T-cell (primary cell): ENCODE data around the gene TKFC. TPM values are rescaled to one million over a fixed set of nuclear protein-coding genes. Genes with fewer than 3 reads are reported as not detected.

Experiments
- ATAC-seq, 4 experiments: fragments of 200-7000 bp in 3 of 4; fragments of 150-1000 bp in 1 of 4; cut with Tn5 transposase; replicated peaks in 1 of 4; 1 replicate in 3 of 4; 2 replicates in 1 of 4; pipeline ENCODE4 v1.10.0; 2021; ENCODE audit warnings: moderate library complexity in 3 of 4, mild to moderate bottlenecking in 2 of 4, moderate number of reproducible peaks in 1 of 4
- CTCF ChIA-PET, 2 donors: fragments of 300-600 bp; sonication (Branson Sonifier 250); formaldehyde crosslinking; loops; one replicate each; lab custom pipeline; 2022; ENCODE audit warnings: antibody characterized with exemption in 2 of 2; lab: Charles Lee
- POLR2A ChIA-PET, 2 donors: fragments of 300-600 bp; sonication (Branson Sonifier 250); formaldehyde crosslinking; loops; one replicate each; lab custom pipeline; 2022; ENCODE audit warnings: antibody characterized with exemption in 2 of 2; lab: Charles Lee
- DNase-seq, 35 experiments: peaks; one replicate each; pipeline versions ENCODE4 v3.0.0 to v3.0.0-alpha.2; 2013 to 2023
- H3K27ac ChIP-seq: one replicate; pipeline ENCODE4 v1.5.1; 2013; ENCODE audit warnings: low read length
- H3K27me3 ChIP-seq, 2 experiments: replicated peaks in 1 of 2; 1 replicate in 1 of 2; 2 replicates in 1 of 2; pipeline versions ENCODE4 v1.6.1 to v1.7.0; 2013; ENCODE audit warnings: low read length in 1 of 2, mixed read lengths in 1 of 2; ENCODE audit not compliant: control insufficient read depth in 2 of 2, insufficient read depth in 2 of 2; ENCODE audit errors: extremely low read depth in 1 of 2
- H3K36me3 ChIP-seq, 2 donors: 1 replicate in 1 of 2; 2 replicates in 1 of 2; pipeline versions ENCODE4 v1.6.1 to v1.7.0; 2013; ENCODE audit warnings: low read length in 1 of 2; ENCODE audit not compliant: control insufficient read depth in 2 of 2, insufficient read depth in 1 of 2; ENCODE audit errors: extremely low read depth in 1 of 2
- H3K4me1 ChIP-seq, 2 experiments: 1 replicate in 1 of 2; 2 replicates in 1 of 2; pipeline versions ENCODE4 v1.6.1 to v1.7.0; 2013; ENCODE audit warnings: low read length in 2 of 2, mixed read lengths in 1 of 2; ENCODE audit not compliant: insufficient read depth in 2 of 2, control insufficient read depth in 1 of 2; ENCODE audit errors: extremely low read depth in 1 of 2
- H3K4me3 ChIP-seq, 2 donors: 1 replicate in 1 of 2; 2 replicates in 1 of 2; pipeline versions ENCODE4 v1.5.1 to v1.7.0; 2013; ENCODE audit warnings: mild to moderate bottlenecking in 2 of 2, low read length in 1 of 2, moderate library complexity in 1 of 2; ENCODE audit not compliant: control insufficient read depth in 1 of 2; ENCODE audit errors: extremely low read depth in 1 of 2
- H3K9me3 ChIP-seq: 2 replicates; pipeline ENCODE4 v1.7.0; 2013
- H3K27ac Mint-ChIP-seq, 2 donors: one replicate each; pipeline ENCODE4 v1.8.0; 2020 to 2021; ENCODE audit warnings: mild to moderate bottlenecking in 2 of 2, mixed read lengths in 2 of 2
- H3K27me3 Mint-ChIP-seq, 2 donors: one replicate each; pipeline ENCODE4 v1.8.0; 2021 to 2022; ENCODE audit warnings: mixed read lengths in 2 of 2
- H3K36me3 Mint-ChIP-seq: one replicate; pipeline ENCODE4 v1.8.0; 2021; ENCODE audit warnings: mixed read lengths
- H3K4me1 Mint-ChIP-seq, 3 donors: one replicate each; pipeline ENCODE4 v1.8.0; 2020 to 2022; ENCODE audit warnings: mixed read lengths in 3 of 3, mild to moderate bottlenecking in 1 of 3
- H3K4me3 Mint-ChIP-seq, 3 donors: one replicate each; pipeline ENCODE4 v1.8.0; 2020 to 2022; ENCODE audit warnings: mild to moderate bottlenecking in 3 of 3, mixed read lengths in 3 of 3, moderate library complexity in 3 of 3
- H3K9me3 Mint-ChIP-seq, 3 donors: one replicate each; pipeline ENCODE4 v1.8.0; 2020 to 2022; ENCODE audit warnings: mixed read lengths in 3 of 3
- WGBS: methylation state at CpG from one replicate; pipeline ENCODE4 v1.1.5; 2013; ENCODE audit warnings: missing lambda C conversion rate; ENCODE audit not compliant: insufficient coverage; 5-methylcytosine and 5-hydroxymethylcytosine counted together
- total RNA-seq, 35 experiments: library from RNA in 6 of 35; stranded (reverse) in 6 of 35; fragments of 120-200 nt in 1 of 35; gene quantifications; one replicate each; pipeline versions ENCODE4 v1.2.1 to v1.2.4 and lab custom pipeline; 2013 to 2026

Gene TKFC
- total RNA-seq, 5 donors from 2014 or later (not counting 1 experiment from before 2014, with no cell fraction given), result 30.9 to 53.9 (median 46.6) TPM

- Histone ChIP-seq H3K4me1 (peaks cover 0 to 6% of the 10 kb centered on the region in 2 experiments), H3K27ac (no peak overlapping the region), H3K9me3 (no peaks in the 10 kb centered on the region), H3K27me3 (no peaks in the 10 kb centered on the region), H3K4me3 (no peak overlapping the region), H3K36me3 (peaks cover 0 to 4% of the 10 kb centered on the region in 2 donors)
- DNase-seq (no peak), ATAC-seq (no peak)
- no peaks in the 10 kb centered on the region for H3K9me3 Mint-ChIP-seq
- no peaks in the 10 kb centered on the region for H3K27me3 Mint-ChIP-seq
- H3K36me3 Mint-ChIP-seq, result no peaks in the 10 kb centered on the region
- WGBS, result 95% methylated on average over 10 of the region's 15 CpGs
- peaks cover 7 to 9% (median 8%) of the 10 kb centered on the region in 3 donors for H3K4me1 Mint-ChIP-seq
- CTCF ChIA-PET, result interaction anchor here (0.5 to 5.0 kb wide), 14 partner anchors 8 to 131 kb away, joined by 3 to 114 read pairs (median 5); partner anchors contain the start of genes CYB561A3 (in 1 of the 2), DDB1 (in 1 of the 2), TKFC (in 1 of the 2) and TMEM138 (in 1 of the 2)
- H3K4me3 Mint-ChIP-seq, result no peak overlapping the region
- POLR2A ChIA-PET, result interaction anchor here (0.6 to 1.2 kb wide), 2 partner anchors 48 to 64 kb away, joined by 5 to 7 read pairs; no protein-coding TSS in a partner anchor
- no peak overlapping the region for H3K27ac Mint-ChIP-seq
Measured at GRCh38 chr11:61384271-61385242, 51.5 kb downstream of the TKFC start.

GRCh38 chr11:61390161-61390560, 57.1 kb downstream of the TKFC start:
- Mint-ChIP-seq H3K4me3 (no peak overlapping the region), H3K9me3 (no peaks in the 10 kb centered on the region), H3K27me3 (no peaks in the 10 kb centered on the region), H3K4me1 (peaks cover 31 to 34% (median 31%) of the 10 kb centered on the region in 3 donors), H3K27ac (peak overlapping the region in 1 of 2 donors; percentile 8), H3K36me3 (no peaks in the 10 kb centered on the region)
- POLR2A ChIA-PET, result no interaction called here
- Histone ChIP-seq H3K4me3 (no peak overlapping the region), H3K4me1 (peaks cover 6 to 33% of the 10 kb centered on the region in 2 experiments), H3K27me3 (no peaks in the 10 kb centered on the region), H3K27ac (no peak overlapping the region), H3K9me3 (no peaks in the 10 kb centered on the region), H3K36me3 (peaks cover 0 to 5% of the 10 kb centered on the region in 2 donors)
- no peak for ATAC-seq
- no CpG with 5 or more reads among the region's 1 CpG for WGBS
- no peak for DNase-seq
- CTCF ChIA-PET, result interaction anchor here in 1 of 2 donors (1.4 kb wide), 1 partner anchor 56 kb away, joined by 4 read pairs; no protein-coding TSS in a partner anchor

- peak overlapping the region; percentile 76 to 77 for H3K4me3 ChIP-seq
- no peaks in the 10 kb centered on the region for H3K9me3 ChIP-seq
- Mint-ChIP-seq H3K4me1 (peaks cover 24 to 27% (median 24%) of the 10 kb centered on the region in 3 donors), H3K27ac (peak overlapping the region; percentile 98 to 99), H3K27me3 (no peaks in the 10 kb centered on the region), H3K9me3 (no peaks in the 10 kb centered on the region), H3K4me3 (peak overlapping the region; percentile 91 to 95 (median 91)), H3K36me3 (peaks cover 3% of the 10 kb centered on the region)
- no peaks in the 10 kb centered on the region for H3K27me3 ChIP-seq
- 26% methylated on average over 3 of the region's 15 CpGs for WGBS
- peak; percentile 34 to 64 (median 44) for ATAC-seq
- CTCF ChIA-PET, result interaction anchor here (0.7 to 3.1 kb wide), 5 partner anchors 9 to 61 kb away, joined by 3 to 23 read pairs (median 4); no protein-coding TSS in a partner anchor
- peak overlapping the region; percentile 89 for H3K27ac ChIP-seq
- peak in 13 of 35 experiments; percentile 6 to 54 (median 14) for DNase-seq
- H3K4me1 ChIP-seq, result peaks cover 6 to 27% of the 10 kb centered on the region in 2 experiments
- POLR2A ChIA-PET, result interaction anchor here (0.5 to 1.7 kb wide), 5 partner anchors 30 to 481 kb away, joined by 3 to 6 read pairs (median 5); no protein-coding TSS in a partner anchor
- peaks cover 4 to 10% of the 10 kb centered on the region in 2 donors for H3K36me3 ChIP-seq
Measured at GRCh38 chr11:61392981-61393595, 60.1 kb downstream of the TKFC start.

Other genes with a start within 250 kb of the TKFC start
- 100 to 1,000 TPM; 227 to 387 (median 255) TPM for gene CD5, start 230.7 kb upstream of the TKFC start, total RNA-seq
- gene VPS37C, start 171.8 kb upstream of the TKFC start, total RNA-seq, result 1 to 10 TPM; 3.3 to 7.9 (median 7.3) TPM
- gene PGA3, start 129.7 kb upstream of the TKFC start, total RNA-seq, result not detected
- not detected for gene PGA4, start 110.9 kb upstream of the TKFC start, total RNA-seq
- gene PGA5, start 92.1 kb upstream of the TKFC start, total RNA-seq, result not detected
- 1 to 10 TPM in 2 of 5 donors, under 1 TPM in 3; 0.48 to 1.3 (median 0.60) TPM for gene VWCE, start 37.9 kb upstream of the TKFC start, total RNA-seq
- 100 to 1,000 TPM; 165 to 186 (median 176) TPM for gene DDB1, start 123 bp upstream of the TKFC start, total RNA-seq
- 10 to 100 TPM; 34.8 to 49.1 (median 47.3) TPM for gene CYB561A3, start 28.7 kb downstream of the TKFC start, total RNA-seq
- 10 to 100 TPM; 48.7 to 57.7 (median 56.6) TPM for gene TMEM138, start 29.1 kb downstream of the TKFC start, total RNA-seq
- gene TMEM216, start 59.4 kb downstream of the TKFC start, total RNA-seq, result 10 to 100 TPM in 3 of 5 donors, 1 to 10 TPM in 2; 5.3 to 16.9 (median 12.5) TPM
- gene CPSF7, start 96.7 kb downstream of the TKFC start, total RNA-seq, result 100 to 1,000 TPM; 104 to 144 (median 117) TPM
- gene SDHAF2, start 96.9 kb downstream of the TKFC start, total RNA-seq, result 10 to 100 TPM; 36.2 to 60.7 (median 56.4) TPM
- under 1 TPM in 1 of 5 donors, not detected in 4; 0.21 TPM for gene LRRC10B, start 175.5 kb downstream of the TKFC start, total RNA-seq
- gene SYT7, start 247.8 kb downstream of the TKFC start, total RNA-seq, result under 1 TPM in 3 of 5 donors, not detected in 2; 0.19 to 0.26 (median 0.20) TPM